Body of pancreas (tissue), 4 donors: ENCODE data around the gene THBS2. TPM values are rescaled to one million over a fixed set of nuclear protein-coding genes. Genes with fewer than 3 reads are reported as not detected.
"Not testable (repeated sequence)": the region's sequence is repeated elsewhere in the genome, so short reads cannot be mapped to it uniquely, and the experiment has no call there.

ENCODE experiments used
- ATAC-seq: fragments of 150-250 bp; one replicate; pipeline ENCODE4 v1.9.1; 2016
- DNase-seq, 4 donors: peaks; one replicate each; pipeline ENCODE4 v3.0.0-alpha.2; 2019
- H3K27ac ChIP-seq, 4 donors: fragments of 200-600 bp; sonication (generic); 1 replicate in 3 of 4; 2 replicates in 1 of 4; pipeline versions ENCODE4 v1.5.1 to v1.6.1; 2016 to 2019; ENCODE audit warnings: mild to moderate bottlenecking in 1 of 4, mixed read lengths in 1 of 4, moderate library complexity in 1 of 4
- H3K27me3 ChIP-seq, 2 donors: fragments of 200-600 bp; sonication (generic); one replicate each; pipeline ENCODE4 v1.6.0; 2016; ENCODE audit warnings: mild to moderate bottlenecking in 1 of 2
- H3K36me3 ChIP-seq, 2 donors: fragments of 200-600 bp; sonication (generic); replicated peaks in 1 of 2; 2 replicates each; pipeline ENCODE4 v1.5.1; 2016; ENCODE audit warnings: low read depth in 2 of 2; ENCODE audit not compliant: insufficient read depth in 1 of 2
- H3K4me1 ChIP-seq: fragments of 200-600 bp; sonication (generic); one replicate; pipeline ENCODE4 v1.6.0; 2016
- H3K4me3 ChIP-seq, 2 donors: fragments of 200-600 bp; sonication (generic); 1 replicate in 1 of 2; 2 replicates in 1 of 2; pipeline ENCODE4 v1.5.1; 2016 to 2019
- H3K9me3 ChIP-seq, 3 donors: fragments of 200-600 bp; sonication (generic); 1 replicate in 2 of 3; 2 replicates in 1 of 3; pipeline ENCODE4 v1.5.1; 2016
- CTCF ChIP-seq, 7 experiments: fragments of 450-650 bp in 4 of 7; fragments of 200-600 bp in 3 of 7; sonication (generic) in 3 of 7; IDR thresholded peaks; one replicate each; pipeline ENCODE4 v1.5.1; 2016 to 2019; ENCODE audit warnings: antibody characterized with exemption in 7 of 7
- POLR2A ChIP-seq, 3 donors: fragments of 450-650 bp; IDR thresholded peaks; one replicate each; pipeline ENCODE4 v1.6.1; 2016; ENCODE audit warnings: antibody characterized with exemption in 3 of 3, mild to moderate bottlenecking in 2 of 3
- WGBS, 2 donors: methylation state at CpG; one replicate each; pipeline ENCODE4 v1.1.5; 2017; 5-methylcytosine and 5-hydroxymethylcytosine counted together
- intact Hi-C: fragments of 100-400 bp; cut with DNase I; formaldehyde crosslinking; loops from one replicate; pipeline ENCODE4 v1.15.1; 2023
- total RNA-seq, 2 donors: library from RNA; depleted of rRNA; stranded (reverse); fragments of >200 nt; gene quantifications; one replicate each; pipeline ENCODE4 v1.1.0, GENCODE V29; 2016

THBS2 gene
- total RNA-seq, 2 donors from 2014 or later: 8.9 to 9.6 TPM

- no peaks in the 10 kb centered on the region for H3K9me3 ChIP-seq
- no peak for DNase-seq
- ATAC-seq: no peak
- no peak overlapping the region for H3K4me3 ChIP-seq
- TF ChIP-seq CTCF (IDR thresholded peaks at IDR 0.05) (no peak), POLR2A (IDR thresholded peaks at IDR 0.05) (no peak)
- peaks cover 6% of the 10 kb centered on the region for H3K4me1 ChIP-seq
- WGBS, 2 donors: 64 to 71% methylated on average over 12 of the region's 12 CpGs
- H3K27me3 ChIP-seq: no peaks in the 10 kb centered on the region
- H3K27ac ChIP-seq: peak overlapping the region in 1 of 4 donors; percentile 42
- intact Hi-C loops: no loop called here
- no peaks in the 10 kb centered on the region for H3K36me3 ChIP-seq
Observed at GRCh38 chr6:169215201-169215681, 38.4 kb downstream of the THBS2 start.

GRCh38 chr6:169214789-169215188, 38.9 kb downstream of the THBS2 start:
- H3K27me3 ChIP-seq, H3K4me3 ChIP-seq, ATAC-seq, H3K4me1 ChIP-seq, intact Hi-C loops, H3K36me3 ChIP-seq, H3K9me3 ChIP-seq: not testable (repeated sequence)
- 51 to 78% methylated on average over 3 of the region's 3 CpGs for WGBS, 2 donors
- H3K27ac ChIP-seq: peak overlapping the region in 1 of 4 donors; percentile 42
- peak in 1 of 4 donors; percentile 51 for DNase-seq

- Histone ChIP-seq H3K27ac (peak overlapping the region in 2 of 4 donors; percentile 31 to 73), H3K4me3 (no peak overlapping the region), H3K27me3 (no peaks in the 10 kb centered on the region), H3K36me3 (no peaks in the 10 kb centered on the region), H3K4me1 (peaks cover 6% of the 10 kb centered on the region), H3K9me3 (no peaks in the 10 kb centered on the region)
- DNase-seq (no peak), ATAC-seq (no peak)
- WGBS, 2 donors: 96% methylated on average over 20 to 26 of the region's 27 CpGs
- intact Hi-C loops: no loop called here
- TF ChIP-seq CTCF (IDR thresholded peaks at IDR 0.05): no peak
- no peak for TF ChIP-seq POLR2A (IDR thresholded peaks at IDR 0.05)
Observed at GRCh38 chr6:169213814-169214520, 39.7 kb downstream of the THBS2 start.

GRCh38 chr6:169212897-169213813, 40.5 kb downstream of the THBS2 start:
- peak; percentile 89 to 94 (median 92) for DNase-seq
- 28 to 30% methylated on average over 45 to 53 of the region's 56 CpGs for WGBS, 2 donors
- H3K4me3 ChIP-seq: no peak overlapping the region
- H3K27me3 ChIP-seq: no peaks in the 10 kb centered on the region
- peaks cover 6% of the 10 kb centered on the region for H3K4me1 ChIP-seq
- ATAC-seq: peak; percentile 99
- intact Hi-C loops: no loop called here
- H3K36me3 ChIP-seq: no peaks in the 10 kb centered on the region
- H3K27ac ChIP-seq: peak overlapping the region in 3 of 4 donors; percentile 31 to 73 (median 32)
- H3K9me3 ChIP-seq: no peaks in the 10 kb centered on the region
- TF ChIP-seq CTCF (IDR thresholded peaks at IDR 0.05) (peak in 4 of 7 experiments; percentile 9 to 55 (median 39)), POLR2A (IDR thresholded peaks at IDR 0.05) (peak; percentile 8 to 58 (median 48))

- ATAC-seq (no peak), DNase-seq (no peak)
- Histone ChIP-seq H3K36me3 (no peaks in the 10 kb centered on the region), H3K27ac (peak overlapping the region in 1 of 4 donors; percentile 73), H3K9me3 (peaks cover 0 to 2% (median 0%) of the 10 kb centered on the region in 3 donors), H3K4me3 (no peak overlapping the region), H3K4me1 (peaks cover 6% of the 10 kb centered on the region), H3K27me3 (no peaks in the 10 kb centered on the region)
- intact Hi-C loops: no loop called here
- 74 to 86% methylated on average over 5 of the region's 5 CpGs for WGBS, 2 donors
- TF ChIP-seq CTCF (IDR thresholded peaks at IDR 0.05): no peak
- TF ChIP-seq POLR2A (IDR thresholded peaks at IDR 0.05): no peak
Observed at GRCh38 chr6:169212436-169212835, 41.2 kb downstream of the THBS2 start.
